ENCODE data around the gene ARGLU1.
A peak's percentile ranks its signal among the peaks of the same experiment; 100 is the strongest.

ARGLU1 gene

DNA sequence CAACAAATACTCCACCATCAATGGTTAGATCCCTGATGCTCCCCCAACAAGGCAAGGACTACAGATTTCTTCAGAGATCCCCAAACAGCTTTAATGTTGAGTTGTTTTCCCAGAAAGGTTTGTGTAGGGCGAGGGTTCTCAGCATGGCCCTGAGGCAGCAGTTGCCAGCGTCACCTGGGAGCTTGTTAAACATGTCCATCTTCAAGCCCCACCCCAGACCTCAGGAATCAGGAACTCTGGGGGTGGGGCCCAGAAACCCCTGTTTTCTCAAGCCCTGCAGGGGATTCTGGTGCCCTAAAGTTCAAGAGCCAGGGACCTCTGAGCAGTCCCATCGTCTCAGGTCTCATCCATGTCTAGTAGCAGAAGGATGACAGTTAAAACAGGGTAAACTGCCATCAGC is 42.1 kb downstream of the ARGLU1 start:
- no peak overlapping the region for H3K4me3 ChIP-seq (ENCODE audit: low read length)
- peak; percentile 44 for DNase-seq (ENCODE audit: low read depth)
- TF ChIP-seq CTCF (IDR thresholded peaks at IDR 0.05; ENCODE audit: insufficient read depth, low read depth, low read length, missing control alignments): no peak

- DNase-seq (ENCODE audit: low read depth): no peak
- no peak overlapping the region for H3K4me3 ChIP-seq (ENCODE audit: low read length)
- TF ChIP-seq CTCF (IDR thresholded peaks at IDR 0.05; ENCODE audit: insufficient read depth, low read depth, low read length, missing control alignments): no peak
These were observed 43.8 kb downstream of the ARGLU1 start for GRCh38 chr13:106524108-106524507.

DNA sequence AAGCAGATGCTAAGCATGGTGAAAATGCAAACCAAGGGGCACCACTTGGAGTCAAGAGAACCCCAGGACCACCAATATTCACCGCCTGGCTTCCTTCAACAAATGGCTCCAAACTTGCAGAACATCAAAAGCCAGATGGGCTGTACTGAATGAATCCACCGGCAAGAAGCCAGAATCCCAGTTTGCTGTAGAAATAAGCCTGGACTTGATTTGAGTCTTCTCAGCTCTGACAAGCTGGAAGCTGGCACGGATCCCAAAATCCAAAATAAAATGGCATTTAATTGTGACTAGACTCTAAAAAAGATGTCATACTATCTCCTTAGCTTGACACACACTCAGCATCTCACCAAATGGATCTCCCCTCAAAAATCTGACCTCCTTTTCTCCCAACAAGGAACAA is 44.4 kb downstream of the ARGLU1 start:
- no peak for TF ChIP-seq CTCF (IDR thresholded peaks at IDR 0.05; ENCODE audit: insufficient read depth, low read depth, low read length, missing control alignments)
- H3K4me3 ChIP-seq (ENCODE audit: low read length): no peak overlapping the region

GRCh38 chr13:106522898-106523525 is 44.9 kb downstream of the ARGLU1 start:
- H3K4me3 ChIP-seq (ENCODE audit: low read length): peak overlapping the region; percentile 9
- peak; percentile 36 for DNase-seq (ENCODE audit: low read depth)

More for the DNA sequence above, 44.4 kb downstream of the ARGLU1 start:
- DNase-seq (ENCODE audit: low read depth): peak; percentile 72

GRCh38 chr13:106522112-106522705 is 45.7 kb downstream of the ARGLU1 start:
- DNase-seq (ENCODE audit: low read depth): peak; percentile 85
- TF ChIP-seq CTCF (IDR thresholded peaks at IDR 0.05; ENCODE audit: insufficient read depth, low read depth, low read length, missing control alignments): no peak
- no peak overlapping the region for H3K4me3 ChIP-seq (ENCODE audit: low read length)

More at GRCh38 chr13:106522898-106523525, 44.9 kb downstream of the ARGLU1 start:
- TF ChIP-seq CTCF (IDR thresholded peaks at IDR 0.05; ENCODE audit: insufficient read depth, low read depth, low read length, missing control alignments): no peak

- peak; percentile 75 for DNase-seq (ENCODE audit: low read depth)
These were observed 46.7 kb downstream of the ARGLU1 start for GRCh38 chr13:106521095-106521799.

More at GRCh38 chr13:106521095-106521799, 46.7 kb downstream of the ARGLU1 start:
- no peak for TF ChIP-seq CTCF (IDR thresholded peaks at IDR 0.05; ENCODE audit: insufficient read depth, low read depth, low read length, missing control alignments)
- no peak overlapping the region for H3K4me3 ChIP-seq (ENCODE audit: low read length)
